IPS-18a (cell line): Measurements from ENCODE around the gene ISLR.

Experiments
- H3K27ac ChIP-seq: one replicate; pipeline ENCODE4 v1.5.1; 2013; ENCODE audit warnings: low read length
- H3K27me3 ChIP-seq: one replicate; pipeline ENCODE4 v1.6.1; 2013; ENCODE audit warnings: mild to moderate bottlenecking, low read length; ENCODE audit not compliant: control insufficient read depth, insufficient read depth
- H3K36me3 ChIP-seq: one replicate; pipeline ENCODE4 v1.6.1; 2013; ENCODE audit warnings: low read depth, low read length; ENCODE audit not compliant: control insufficient read depth
- H3K4me1 ChIP-seq: one replicate; pipeline ENCODE4 v1.6.1; 2013; ENCODE audit warnings: low read depth, low read length; ENCODE audit not compliant: control insufficient read depth
- H3K4me3 ChIP-seq: one replicate; pipeline ENCODE4 v1.5.1; 2013; ENCODE audit warnings: low read length
- H3K9ac ChIP-seq: one replicate; pipeline ENCODE4 v1.6.1; 2013; ENCODE audit warnings: mild to moderate bottlenecking, low read length, moderate library complexity
- H3K9me3 ChIP-seq: one replicate; pipeline ENCODE4 v1.6.1; 2013; ENCODE audit warnings: low read depth, low read length; ENCODE audit not compliant: control insufficient read depth

Gene ISLR, protein sequence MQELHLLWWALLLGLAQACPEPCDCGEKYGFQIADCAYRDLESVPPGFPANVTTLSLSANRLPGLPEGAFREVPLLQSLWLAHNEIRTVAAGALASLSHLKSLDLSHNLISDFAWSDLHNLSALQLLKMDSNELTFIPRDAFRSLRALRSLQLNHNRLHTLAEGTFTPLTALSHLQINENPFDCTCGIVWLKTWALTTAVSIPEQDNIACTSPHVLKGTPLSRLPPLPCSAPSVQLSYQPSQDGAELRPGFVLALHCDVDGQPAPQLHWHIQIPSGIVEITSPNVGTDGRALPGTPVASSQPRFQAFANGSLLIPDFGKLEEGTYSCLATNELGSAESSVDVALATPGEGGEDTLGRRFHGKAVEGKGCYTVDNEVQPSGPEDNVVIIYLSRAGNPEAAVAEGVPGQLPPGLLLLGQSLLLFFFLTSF

DNA sequence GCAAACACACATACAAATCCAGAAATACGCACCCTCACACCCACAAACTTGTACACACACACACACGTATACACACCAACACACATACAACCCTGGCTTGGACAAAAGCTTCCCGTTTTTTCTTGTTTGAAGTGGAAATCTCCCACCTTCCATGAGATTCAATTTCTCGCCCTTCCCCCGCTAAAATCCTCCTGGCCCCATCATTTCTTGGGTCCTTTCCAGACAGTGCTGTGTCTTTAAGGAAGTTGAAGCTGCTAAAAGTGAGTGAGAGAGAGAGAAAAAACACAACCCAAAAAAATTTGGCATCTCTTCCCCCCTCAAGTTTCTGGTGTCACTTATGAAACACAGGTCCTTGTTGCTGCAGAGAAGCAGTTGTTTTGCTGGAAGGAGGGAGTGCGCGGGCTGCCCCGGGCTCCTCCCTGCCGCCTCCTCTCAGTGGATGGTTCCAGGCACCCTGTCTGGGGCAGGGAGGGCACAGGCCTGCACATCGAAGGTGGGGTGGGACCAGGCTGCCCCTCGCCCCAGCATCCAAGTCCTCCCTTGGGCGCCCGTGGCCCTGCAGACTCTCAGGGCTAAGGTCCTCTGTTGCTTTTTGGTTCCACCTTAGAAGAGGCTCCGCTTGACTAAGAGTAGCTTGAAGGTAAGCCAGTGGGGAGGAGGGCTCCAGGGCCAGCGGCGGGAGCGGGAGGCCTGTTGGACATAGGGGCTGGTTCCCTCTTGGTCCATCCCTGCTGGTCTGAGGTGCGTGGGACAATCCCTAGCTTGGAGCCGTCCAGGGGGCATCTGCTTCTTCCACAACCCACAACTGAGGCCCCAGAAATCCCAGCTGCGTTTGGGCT is at the start of gene ISLR:
TSS of gene ISLR (plus strand) at position 331 of the 839 bp plus-strand sequence. CDS start 1,149 bp downstream, outside the sequence.
- H3K4me1 ChIP-seq = peaks cover 13% of the 10 kb centered on the region

GRCh38 chr15:74124196-74124595 is 49.3 kb upstream of the ISLR start:
- H3K9ac ChIP-seq = no peak overlapping the region
- H3K4me1 ChIP-seq = peaks cover 28% of the 10 kb centered on the region
- peaks cover 64% of the 10 kb centered on the region for H3K27me3 ChIP-seq
- H3K9me3 ChIP-seq = no peaks in the 10 kb centered on the region
- H3K4me3 ChIP-seq = no peak overlapping the region
- H3K36me3 ChIP-seq = no peaks in the 10 kb centered on the region
- H3K27ac ChIP-seq = no peak overlapping the region

More for the DNA sequence above, at the start of gene ISLR:
- H3K27ac ChIP-seq = no peak within 1 kb of the TSS
- no peaks in the 10 kb centered on the region for H3K36me3 ChIP-seq
- H3K9me3 ChIP-seq = no peaks in the 10 kb centered on the region
- H3K27me3 ChIP-seq = no peaks in the 10 kb centered on the region
- no peak within 1 kb of the TSS for H3K9ac ChIP-seq
- H3K4me3 ChIP-seq = no peak within 1 kb of the TSS

GRCh38 chr15:74124759-74125158 is 48.8 kb upstream of the ISLR start:
- H3K4me1 ChIP-seq = peaks cover 32% of the 10 kb centered on the region
- no peaks in the 10 kb centered on the region for H3K9me3 ChIP-seq
- H3K27me3 ChIP-seq = peaks cover 70% of the 10 kb centered on the region
- H3K36me3 ChIP-seq = no peaks in the 10 kb centered on the region
- H3K9ac ChIP-seq = no peak overlapping the region
- H3K27ac ChIP-seq = no peak overlapping the region
- H3K4me3 ChIP-seq = no peak overlapping the region

DNA sequence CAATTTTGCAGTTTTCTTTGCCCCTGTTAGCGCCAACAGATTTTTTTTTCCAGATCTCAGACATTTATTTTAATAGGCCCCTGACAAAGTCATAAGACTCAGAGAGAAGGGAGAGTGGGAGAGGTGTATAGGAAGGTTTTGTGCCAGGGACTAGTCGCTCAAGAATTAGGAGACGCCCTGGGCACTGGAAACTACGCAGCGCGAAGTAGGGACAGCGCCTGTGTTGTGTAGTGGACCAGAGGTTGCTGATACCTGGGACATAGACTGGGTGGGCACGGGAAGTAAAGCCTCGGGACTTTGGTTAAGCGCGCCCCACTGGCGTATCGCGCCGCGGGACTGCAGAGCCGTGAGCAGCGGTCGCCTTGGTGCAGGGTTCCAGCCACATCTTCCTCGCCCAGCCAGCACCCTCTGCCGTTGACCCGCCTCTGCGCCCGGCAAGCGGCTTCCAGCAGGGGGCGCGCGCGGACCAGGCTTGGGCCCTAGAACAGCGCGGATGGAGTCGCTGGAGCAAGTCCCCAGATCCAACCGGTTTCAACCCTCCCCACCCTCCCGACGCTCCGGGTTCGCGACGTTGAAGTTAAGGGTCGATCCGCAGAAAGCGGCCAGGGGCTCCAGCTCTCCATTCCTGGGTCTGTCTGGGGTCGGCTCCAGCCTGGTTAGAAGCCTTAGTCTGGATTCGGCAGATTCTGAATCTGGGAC is 46.1 kb upstream of the ISLR start:
- Histone ChIP-seq H3K9ac (no peak overlapping the region), H3K4me3 (peak overlapping the region; percentile 53), H3K36me3 (no peaks in the 10 kb centered on the region), H3K27me3 (peaks cover 91% of the 10 kb centered on the region), H3K27ac (no peak overlapping the region), H3K4me1 (peaks cover 43% of the 10 kb centered on the region), H3K9me3 (peaks cover under 1% of the 10 kb centered on the region)

- H3K36me3 ChIP-seq = no peaks in the 10 kb centered on the region
- peak overlapping the region; percentile 53 for H3K4me3 ChIP-seq
- no peak overlapping the region for H3K9ac ChIP-seq
- peaks cover 93% of the 10 kb centered on the region for H3K27me3 ChIP-seq
- H3K9me3 ChIP-seq = peaks cover 5% of the 10 kb centered on the region
- peaks cover 43% of the 10 kb centered on the region for H3K4me1 ChIP-seq
- H3K27ac ChIP-seq = no peak overlapping the region
Observed at GRCh38 chr15:74127954-74128784, 45.3 kb upstream of the ISLR start.

GRCh38 chr15:74128785-74129585 is 44.5 kb upstream of the ISLR start:
- Histone ChIP-seq H3K27me3 (peaks cover 93% of the 10 kb centered on the region), H3K9ac (no peak overlapping the region), H3K36me3 (no peaks in the 10 kb centered on the region), H3K4me1 (peaks cover 41% of the 10 kb centered on the region), H3K9me3 (peaks cover 5% of the 10 kb centered on the region), H3K27ac (no peak overlapping the region), H3K4me3 (peak overlapping the region; percentile 53)

DNA sequence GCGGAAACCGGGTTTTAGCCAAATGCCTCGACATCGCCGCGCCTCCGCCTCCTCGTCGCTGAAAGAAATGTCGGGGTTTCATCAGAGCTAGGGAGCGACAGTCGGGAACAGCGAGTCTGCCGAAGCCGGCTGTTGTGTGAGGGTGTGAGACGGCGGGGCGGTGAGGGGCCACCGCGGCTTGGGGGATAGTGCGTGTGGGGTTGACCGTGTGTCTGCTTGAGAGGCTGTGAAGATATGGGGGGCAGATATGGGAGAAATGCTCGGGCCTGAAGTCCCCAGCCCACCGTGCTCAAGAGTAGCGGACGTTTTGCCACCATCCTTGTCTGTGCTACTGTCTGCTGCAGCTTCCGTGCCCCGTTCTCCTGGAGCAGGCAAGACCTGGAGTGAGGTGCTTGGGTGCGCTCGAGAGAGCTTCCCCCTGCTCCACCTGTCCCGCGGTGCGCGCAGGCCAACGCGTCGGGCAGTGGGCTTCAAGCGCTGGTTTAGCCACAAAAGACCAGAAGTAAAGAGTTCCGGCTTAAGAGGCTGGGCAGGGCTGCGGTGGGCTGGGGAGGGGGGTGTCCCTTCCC is 43.8 kb upstream of the ISLR start:
- peak overlapping the region; percentile 53 for H3K4me3 ChIP-seq
- peaks cover 5% of the 10 kb centered on the region for H3K9me3 ChIP-seq
- H3K27me3 ChIP-seq = peaks cover 98% of the 10 kb centered on the region
- H3K4me1 ChIP-seq = peaks cover 43% of the 10 kb centered on the region
- no peaks in the 10 kb centered on the region for H3K36me3 ChIP-seq
- H3K9ac ChIP-seq = no peak overlapping the region
- no peak overlapping the region for H3K27ac ChIP-seq

DNA sequence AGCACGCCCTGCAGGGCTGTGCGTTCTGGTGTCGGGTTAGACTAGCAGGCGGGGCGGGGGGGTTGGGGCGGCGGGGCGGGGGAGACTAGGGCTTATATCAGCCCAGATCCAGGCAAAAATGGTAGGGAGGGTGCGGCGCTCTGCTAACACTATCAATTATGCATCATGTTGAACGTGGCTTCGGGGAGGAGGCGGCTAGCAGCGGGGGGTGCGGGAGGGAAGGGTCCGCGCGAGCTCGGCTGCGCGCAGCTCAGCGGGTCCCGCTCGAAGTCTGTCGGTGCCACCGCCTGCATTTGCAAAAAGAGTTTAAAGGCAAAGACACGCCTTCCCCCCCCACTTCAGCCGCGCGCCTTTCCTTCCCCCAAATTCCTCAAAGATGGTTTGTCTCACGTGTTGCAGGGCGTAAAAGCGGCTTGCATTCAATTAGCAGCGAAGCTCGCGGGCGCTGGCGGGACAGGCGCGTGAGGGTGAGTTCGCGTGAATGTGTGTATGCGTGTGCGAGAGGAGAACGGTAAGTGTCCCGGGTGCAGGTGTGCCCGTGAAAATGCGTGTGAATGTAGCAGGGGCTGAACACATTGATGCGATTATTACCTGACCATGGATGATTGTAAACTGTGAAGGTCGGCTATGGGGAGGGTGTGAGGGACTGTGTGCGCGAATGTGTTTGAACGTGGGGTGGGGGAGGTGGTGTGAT is 43.2 kb upstream of the ISLR start, which contains the start of gene ISLR2:
TSS of gene ISLR2 (plus strand) at position 432 of the 694 bp plus-strand sequence. CDS start 2,169 bp downstream, outside the sequence.
- H3K9me3 ChIP-seq = peaks cover 5% of the 10 kb centered on the region
- no peaks in the 10 kb centered on the region for H3K36me3 ChIP-seq
- H3K27me3 ChIP-seq = peaks cover 100% of the 10 kb centered on the region
- no peak within 1 kb of the TSS for H3K27ac ChIP-seq
- H3K9ac ChIP-seq = no peak within 1 kb of the TSS
- H3K4me3 ChIP-seq = peak within 1 kb of the TSS; percentile 54
- peaks cover 48% of the 10 kb centered on the region for H3K4me1 ChIP-seq

DNA sequence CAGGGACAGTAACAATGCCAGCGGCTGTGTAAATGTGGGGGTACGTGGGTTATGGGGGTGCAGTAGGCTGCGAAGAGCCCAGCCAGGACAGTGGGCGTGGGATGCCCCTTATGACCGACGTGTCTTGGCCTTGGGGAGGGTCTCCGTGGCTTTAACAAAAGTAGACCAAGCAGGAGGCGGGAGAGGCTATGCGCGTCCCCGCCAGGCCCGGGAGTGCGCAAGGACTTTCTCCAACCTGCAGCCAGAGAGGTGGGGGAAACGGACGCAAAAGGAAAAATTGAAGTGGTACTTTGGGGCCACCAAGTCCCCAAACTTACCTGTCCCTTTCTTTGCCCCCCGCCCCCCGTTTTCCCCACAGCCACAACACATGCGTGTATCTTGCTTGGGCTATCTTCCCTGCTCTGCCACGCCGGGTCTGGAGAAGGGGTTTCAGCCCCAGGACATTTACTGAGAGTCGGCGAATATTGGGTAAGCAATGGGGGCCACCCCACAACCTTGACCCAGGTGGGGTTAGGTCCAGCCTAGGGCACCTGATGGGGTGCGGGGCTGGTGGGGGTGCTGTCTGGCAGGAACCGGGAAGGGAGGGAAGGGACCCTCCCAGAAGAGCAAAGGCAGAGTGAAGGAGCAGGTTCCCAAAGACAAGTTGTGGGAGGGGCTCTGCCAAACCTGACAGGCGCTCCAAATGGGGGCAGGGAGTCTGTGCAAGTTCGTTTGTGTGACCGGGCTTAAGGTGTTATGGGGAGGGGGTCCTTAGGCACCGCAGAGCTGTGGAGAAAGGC is 42.5 kb upstream of the ISLR start:
- peaks cover 53% of the 10 kb centered on the region for H3K4me1 ChIP-seq
- peaks cover 100% of the 10 kb centered on the region for H3K27me3 ChIP-seq

More for the DNA sequence above, 42.5 kb upstream of the ISLR start:
- Histone ChIP-seq H3K4me3 (peak overlapping the region; percentile 54), H3K36me3 (no peaks in the 10 kb centered on the region), H3K9me3 (peaks cover 5% of the 10 kb centered on the region), H3K27ac (no peak overlapping the region), H3K9ac (no peak overlapping the region)
